Stimulated activated effector memory CD8-positive, alpha-beta T cell treated with anti-CD3 and anti-CD28 coated beads, Interleukin-12 subunit alpha, Interleukin-12 subunit beta, amount 100 ng/mL, for 72 hours (primary cell): ENCODE results near the gene MYL3.

Experiments used
- ATAC-seq: fragments of 150-1000 bp; cut with Tn5 transposase; 2 replicates; pipeline ENCODE4 v1.10.0; 2021
- DNase-seq, 2 donors: peaks; one replicate each; pipeline ENCODE4 v3.0.0; 2021 to 2022; ENCODE audit warnings: low spot score in 2 of 2
- H3K27ac Mint-ChIP-seq: one replicate; pipeline ENCODE4 v1.8.0; 2022; ENCODE audit warnings: mild to moderate bottlenecking, mixed read lengths
- H3K36me3 Mint-ChIP-seq: one replicate; pipeline ENCODE4 v1.8.0; 2022; ENCODE audit warnings: mild to moderate bottlenecking, mixed read lengths
- H3K4me1 Mint-ChIP-seq: one replicate; pipeline ENCODE4 v1.8.0; 2022; ENCODE audit warnings: mixed read lengths
- H3K4me3 Mint-ChIP-seq: one replicate; pipeline ENCODE4 v1.8.0; 2022; ENCODE audit warnings: mild to moderate bottlenecking, mixed read lengths
- H3K9me3 Mint-ChIP-seq: one replicate; pipeline ENCODE4 v1.8.0; 2022; ENCODE audit warnings: mixed read lengths

The MYL3 gene

DNA sequence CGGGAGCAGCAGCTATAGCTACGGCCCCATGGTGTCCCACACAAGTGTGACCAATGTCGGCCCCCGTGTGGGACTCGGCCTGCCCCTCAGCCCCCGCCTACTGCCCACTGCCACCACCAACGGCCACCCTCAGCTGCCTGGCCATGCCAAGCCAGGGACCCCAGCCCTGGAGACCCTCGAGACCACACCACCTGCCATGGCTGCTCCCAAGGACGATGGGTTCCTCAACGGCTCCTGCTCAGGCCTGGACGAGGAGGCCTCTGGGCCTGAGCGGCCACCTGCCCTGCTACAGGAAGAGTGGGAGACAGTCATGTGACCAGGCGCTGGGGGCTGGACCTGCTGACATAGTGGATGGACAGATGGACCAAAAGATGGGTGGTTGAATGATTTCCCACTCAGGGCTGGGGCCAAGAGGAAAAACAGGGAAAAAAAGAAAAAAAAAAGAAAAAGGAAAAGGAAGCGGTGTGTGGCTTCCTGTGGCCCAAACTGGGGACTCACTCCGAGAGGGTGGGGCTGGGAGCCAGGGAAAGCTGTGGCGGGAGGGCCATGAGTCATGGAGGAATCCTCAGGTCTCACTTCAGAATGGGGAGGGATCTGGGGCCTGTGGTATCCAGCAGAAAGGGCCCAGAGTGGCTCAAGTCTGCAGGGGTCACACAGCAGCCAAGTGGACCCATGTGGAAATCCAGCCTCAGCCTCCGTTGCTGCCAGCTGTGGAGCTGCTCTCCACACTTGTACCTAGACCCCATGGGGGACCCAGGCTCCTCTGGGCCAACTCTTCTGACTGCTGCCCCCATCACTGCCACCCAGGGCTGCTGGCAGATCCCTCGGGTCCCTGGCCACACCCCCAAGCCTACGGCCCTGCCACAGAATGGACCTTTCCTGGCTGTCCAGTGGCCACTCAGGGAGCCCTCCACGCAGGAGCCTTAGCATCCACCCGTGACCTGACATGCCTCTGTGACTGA, 40.4 kb upstream of the MYL3 start:
- Mint-ChIP-seq H3K9me3 (no peaks in the 10 kb centered on the region), H3K4me3 (no peak overlapping the region), H3K27ac (no peak overlapping the region), H3K36me3 (no peaks in the 10 kb centered on the region), H3K4me1 (peaks cover 11% of the 10 kb centered on the region)
- ATAC-seq: no peak
- no peak for DNase-seq

DNA sequence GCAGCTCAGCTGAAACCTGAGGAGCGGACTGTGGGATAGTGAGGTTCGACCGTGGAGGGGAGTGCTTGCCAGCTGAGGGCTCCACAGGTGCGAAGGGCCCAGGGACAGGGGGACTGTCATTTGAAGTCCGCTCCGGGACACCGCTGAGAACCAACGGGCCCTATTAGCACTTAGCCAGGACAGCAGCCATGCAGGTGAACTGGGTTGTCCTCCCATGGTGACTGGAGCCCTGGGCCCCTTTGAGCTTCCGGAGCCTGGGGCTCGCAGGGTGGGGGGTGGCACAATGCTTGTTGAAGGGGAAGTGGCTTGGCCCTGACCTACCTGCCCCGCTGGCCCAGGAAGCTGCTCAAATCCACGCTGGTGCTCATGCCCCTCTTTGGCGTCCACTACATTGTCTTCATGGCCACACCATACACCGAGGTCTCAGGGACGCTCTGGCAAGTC, 39.0 kb upstream of the MYL3 start:
- H3K36me3 Mint-ChIP-seq: no peaks in the 10 kb centered on the region
- H3K4me3 Mint-ChIP-seq: no peak overlapping the region
- ATAC-seq (no peak), DNase-seq (no peak)
- no peak overlapping the region for H3K27ac Mint-ChIP-seq
- H3K4me1 Mint-ChIP-seq: peaks cover 21% of the 10 kb centered on the region
- H3K9me3 Mint-ChIP-seq: no peaks in the 10 kb centered on the region

DNA sequence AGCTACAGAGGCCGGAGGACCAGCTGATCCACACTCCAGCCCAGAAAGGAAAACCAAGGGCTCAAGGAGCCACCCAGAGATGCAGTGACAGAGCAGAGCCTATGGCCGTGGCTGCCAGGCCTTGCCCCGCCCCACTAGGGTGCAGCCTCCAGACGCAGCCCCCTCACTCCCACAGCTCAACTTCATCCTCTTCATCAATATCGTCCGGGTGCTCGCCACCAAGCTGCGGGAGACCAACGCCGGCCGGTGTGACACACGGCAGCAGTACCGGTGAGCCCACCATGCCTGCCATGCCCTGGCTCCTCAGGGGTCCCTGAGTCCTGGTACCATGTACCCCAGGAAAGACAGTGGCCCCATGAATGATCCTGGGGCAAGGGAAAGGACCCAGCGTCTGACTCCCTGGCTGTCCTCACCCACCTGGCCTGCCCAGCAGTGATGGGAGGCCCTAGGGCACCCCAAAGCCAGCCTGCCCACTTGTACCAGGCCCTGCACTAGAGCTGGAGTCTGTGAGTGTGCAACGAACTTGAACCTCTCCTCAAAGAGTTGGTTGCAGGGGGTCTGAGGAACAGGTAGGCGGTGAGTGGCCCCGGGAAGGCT, 38.4 kb upstream of the MYL3 start:
- ATAC-seq: no peak
- DNase-seq: no peak
- no peak overlapping the region for H3K4me3 Mint-ChIP-seq
- no peak overlapping the region for H3K27ac Mint-ChIP-seq
- H3K9me3 Mint-ChIP-seq: no peaks in the 10 kb centered on the region
- H3K4me1 Mint-ChIP-seq: peaks cover 21% of the 10 kb centered on the region
- H3K36me3 Mint-ChIP-seq: no peaks in the 10 kb centered on the region

DNA sequence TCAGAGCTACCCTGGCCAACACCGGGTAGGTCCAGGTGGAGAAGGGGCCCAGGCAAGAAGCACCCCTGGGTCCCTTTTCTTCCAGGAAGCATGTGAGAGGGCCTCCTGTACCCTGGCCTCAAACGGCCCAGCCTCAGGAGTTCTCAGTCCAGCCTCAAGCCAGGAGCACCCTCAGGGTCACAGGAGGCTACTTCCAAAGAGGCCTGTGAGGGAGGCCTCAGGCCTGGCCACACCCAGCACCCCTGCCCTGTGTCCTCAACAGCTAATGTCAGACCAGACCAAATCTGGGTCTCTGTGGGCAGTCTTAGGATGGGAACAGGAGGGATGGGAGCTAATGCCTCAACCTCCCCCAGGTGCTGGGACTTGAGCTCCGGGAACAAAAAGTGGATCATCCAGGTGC, 37.8 kb upstream of the MYL3 start:
- Mint-ChIP-seq H3K4me1 (peaks cover 21% of the 10 kb centered on the region), H3K27ac (no peak overlapping the region), H3K9me3 (no peaks in the 10 kb centered on the region), H3K36me3 (no peaks in the 10 kb centered on the region), H3K4me3 (no peak overlapping the region)
- ATAC-seq (no peak), DNase-seq (no peak)

DNA sequence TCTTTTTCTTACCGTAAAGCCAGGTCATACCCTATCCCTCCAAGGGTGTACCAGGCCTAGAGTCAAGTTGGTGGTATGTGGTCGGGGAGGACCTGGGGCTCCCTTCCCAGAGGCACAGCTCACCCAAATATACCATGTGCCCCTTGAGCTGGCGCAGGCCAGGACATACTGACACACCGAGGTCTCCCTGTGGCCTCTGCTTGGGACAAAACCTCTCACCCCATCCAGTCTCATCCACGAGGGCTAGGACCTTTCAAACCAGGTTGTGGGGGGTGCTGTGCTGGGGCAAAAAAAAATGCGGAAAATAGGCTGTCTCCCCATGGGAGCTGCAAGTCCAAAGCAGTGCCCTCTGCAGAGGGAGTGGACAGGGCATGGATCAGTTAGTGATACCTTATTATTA, 37.1 kb upstream of the MYL3 start:
- H3K4me3 Mint-ChIP-seq: no peak overlapping the region
- DNase-seq (no peak), ATAC-seq (no peak)
- no peaks in the 10 kb centered on the region for H3K36me3 Mint-ChIP-seq
- H3K9me3 Mint-ChIP-seq: no peaks in the 10 kb centered on the region
- peaks cover 22% of the 10 kb centered on the region for H3K4me1 Mint-ChIP-seq
- no peak overlapping the region for H3K27ac Mint-ChIP-seq

DNA sequence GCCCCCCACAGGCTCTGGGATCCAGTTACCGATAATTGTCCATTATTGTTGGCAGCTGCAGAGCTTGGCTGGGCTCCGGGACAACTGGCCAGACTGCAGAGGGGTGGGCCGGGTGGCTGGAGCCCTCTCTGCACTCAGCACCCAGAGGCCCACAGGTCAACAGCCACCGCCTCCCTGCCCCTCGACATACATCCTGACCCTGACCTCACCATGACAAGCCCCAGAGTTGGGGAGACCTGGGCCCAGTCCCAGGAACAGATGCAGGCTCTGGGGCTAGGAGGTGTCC, 36.7 kb upstream of the MYL3 start:
- ATAC-seq (no peak), DNase-seq (no peak)
- H3K4me1 Mint-ChIP-seq: peaks cover 26% of the 10 kb centered on the region
- H3K27ac Mint-ChIP-seq: no peak overlapping the region
- no peak overlapping the region for H3K4me3 Mint-ChIP-seq
- H3K36me3 Mint-ChIP-seq: no peaks in the 10 kb centered on the region
- no peaks in the 10 kb centered on the region for H3K9me3 Mint-ChIP-seq

DNA sequence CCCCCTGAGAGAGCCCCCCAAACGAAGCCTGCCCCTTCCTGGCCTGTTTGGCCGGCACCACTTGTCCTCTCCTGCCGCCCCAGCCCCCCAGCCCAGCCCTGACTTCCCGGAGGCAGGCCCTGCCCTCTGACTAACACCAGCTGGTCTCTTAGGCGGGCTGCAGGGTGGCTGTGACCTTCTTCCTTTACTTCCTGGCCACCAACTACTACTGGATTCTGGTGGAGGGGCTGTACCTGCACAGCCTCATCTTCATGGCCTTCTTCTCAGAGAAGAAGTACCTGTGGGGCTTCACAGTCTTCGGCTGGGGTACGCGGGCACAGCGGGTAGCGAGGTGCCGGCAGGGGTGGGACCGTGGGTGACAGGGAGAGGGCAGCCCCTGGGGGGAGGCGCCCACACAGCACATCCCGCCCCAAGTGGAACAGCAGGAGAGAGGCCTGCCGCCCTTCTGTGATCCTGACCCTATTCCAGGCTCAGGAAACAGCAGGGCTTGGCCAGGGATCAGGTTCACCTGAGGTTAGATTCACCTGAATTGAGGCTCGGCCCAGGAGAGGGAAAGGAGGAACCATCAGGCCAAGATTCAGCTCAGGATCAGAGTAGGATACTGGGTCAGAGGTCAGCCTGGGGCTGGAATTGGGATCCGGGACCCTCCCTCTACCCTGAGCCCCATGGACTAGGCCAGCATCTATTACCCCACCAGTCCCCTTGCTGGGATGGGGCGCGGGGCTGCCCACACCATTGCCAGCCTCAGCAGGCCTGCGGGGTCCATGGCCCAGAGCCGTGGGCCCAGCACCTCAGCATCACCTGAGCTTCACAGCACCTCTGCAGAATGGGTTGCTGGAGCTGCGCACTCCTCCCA, 36.1 kb upstream of the MYL3 start:
- H3K36me3 Mint-ChIP-seq: no peaks in the 10 kb centered on the region
- peak overlapping the region; percentile 26 for H3K4me3 Mint-ChIP-seq
- no peaks in the 10 kb centered on the region for H3K9me3 Mint-ChIP-seq
- DNase-seq: no peak
- ATAC-seq: no peak
- peaks cover 26% of the 10 kb centered on the region for H3K4me1 Mint-ChIP-seq
- H3K27ac Mint-ChIP-seq: no peak overlapping the region

DNA sequence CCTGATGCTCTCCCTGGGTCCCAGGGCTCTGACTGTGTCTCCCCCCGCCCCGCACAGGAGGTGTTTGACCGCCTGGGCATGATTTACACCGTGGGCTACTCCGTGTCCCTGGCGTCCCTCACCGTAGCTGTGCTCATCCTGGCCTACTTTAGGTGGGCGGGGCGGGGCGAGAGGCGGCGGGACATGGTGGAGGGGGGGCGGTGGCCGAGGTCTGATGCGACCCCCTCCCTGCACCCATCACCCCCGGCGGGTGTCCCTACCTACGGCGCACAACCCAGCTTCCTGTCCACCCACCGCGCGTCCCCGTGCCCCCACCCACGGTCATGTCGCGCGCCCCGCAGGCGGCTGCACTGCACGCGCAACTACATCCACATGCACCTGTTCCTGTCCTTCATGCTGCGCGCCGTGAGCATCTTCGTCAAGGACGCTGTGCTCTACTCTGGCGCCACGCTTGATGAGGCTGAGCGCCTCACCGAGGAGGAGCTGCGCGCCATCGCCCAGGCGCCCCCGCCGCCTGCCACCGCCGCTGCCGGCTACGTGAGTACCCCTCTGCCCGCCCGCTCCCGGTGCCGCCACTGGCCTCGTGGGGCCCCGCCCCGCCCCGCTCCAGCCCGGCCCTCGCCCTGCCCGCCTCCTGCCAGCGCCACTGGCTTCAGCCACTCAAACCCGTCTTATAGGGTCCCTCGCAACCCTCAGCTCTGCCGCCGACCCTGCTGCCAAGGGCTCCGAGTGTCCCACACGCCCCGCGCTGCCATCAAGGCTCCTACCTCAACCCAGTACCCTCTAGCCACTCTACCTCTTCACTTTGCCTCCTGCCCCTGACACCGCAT, 35.3 kb upstream of the MYL3 start:
- Mint-ChIP-seq H3K36me3 (no peaks in the 10 kb centered on the region), H3K27ac (no peak overlapping the region), H3K4me1 (peaks cover 25% of the 10 kb centered on the region), H3K9me3 (no peaks in the 10 kb centered on the region), H3K4me3 (peak overlapping the region; percentile 26)
- ATAC-seq: no peak
- DNase-seq: no peak

DNA sequence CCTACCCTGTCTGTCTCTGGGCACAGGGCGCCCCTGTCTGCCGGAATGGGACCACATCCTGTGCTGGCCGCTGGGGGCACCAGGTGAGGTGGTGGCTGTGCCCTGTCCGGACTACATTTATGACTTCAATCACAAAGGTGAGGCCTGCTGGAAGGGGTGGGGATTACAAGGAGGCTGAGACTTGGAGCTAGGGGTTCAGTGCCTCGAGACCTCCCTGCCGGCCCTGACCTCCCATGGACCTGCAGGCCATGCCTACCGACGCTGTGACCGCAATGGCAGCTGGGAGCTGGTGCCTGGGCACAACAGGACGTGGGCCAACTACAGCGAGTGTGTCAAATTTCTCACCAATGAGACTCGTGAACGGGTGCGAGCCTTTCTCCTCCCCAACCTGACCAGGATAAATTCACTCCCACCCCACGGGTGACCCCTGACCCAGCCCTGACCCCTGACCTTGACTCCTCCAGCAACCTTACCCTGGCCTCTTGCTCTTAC, 34.6 kb upstream of the MYL3 start:
- Mint-ChIP-seq H3K27ac (no peak overlapping the region), H3K36me3 (no peaks in the 10 kb centered on the region), H3K9me3 (no peaks in the 10 kb centered on the region), H3K4me3 (no peak overlapping the region), H3K4me1 (peaks cover 21% of the 10 kb centered on the region)
- DNase-seq (no peak), ATAC-seq (no peak)

DNA sequence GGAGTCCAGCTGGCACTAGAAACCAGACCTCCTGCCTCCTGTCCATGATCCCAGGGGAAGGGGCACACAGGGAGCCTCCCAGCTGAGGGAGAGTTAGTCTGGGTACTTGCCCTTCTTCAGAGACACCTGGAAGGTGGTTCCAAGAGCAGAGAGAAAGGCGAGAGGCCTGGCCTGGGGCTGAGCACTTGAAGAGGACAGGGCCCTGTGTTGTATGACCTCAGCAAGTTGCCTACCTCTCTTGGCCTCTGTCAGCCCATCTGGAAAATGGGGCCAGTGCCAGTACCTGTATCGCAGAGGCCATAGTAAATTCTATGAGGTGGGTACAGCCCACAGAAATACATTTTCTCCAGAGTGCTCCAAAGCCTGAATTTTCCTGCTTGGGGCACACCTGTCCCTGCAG, 33.8 kb upstream of the MYL3 start:
- no peak for ATAC-seq
- Mint-ChIP-seq H3K27ac (no peak overlapping the region), H3K4me3 (no peak overlapping the region), H3K36me3 (no peaks in the 10 kb centered on the region), H3K9me3 (no peaks in the 10 kb centered on the region), H3K4me1 (peaks cover 21% of the 10 kb centered on the region)
- no peak for DNase-seq

DNA sequence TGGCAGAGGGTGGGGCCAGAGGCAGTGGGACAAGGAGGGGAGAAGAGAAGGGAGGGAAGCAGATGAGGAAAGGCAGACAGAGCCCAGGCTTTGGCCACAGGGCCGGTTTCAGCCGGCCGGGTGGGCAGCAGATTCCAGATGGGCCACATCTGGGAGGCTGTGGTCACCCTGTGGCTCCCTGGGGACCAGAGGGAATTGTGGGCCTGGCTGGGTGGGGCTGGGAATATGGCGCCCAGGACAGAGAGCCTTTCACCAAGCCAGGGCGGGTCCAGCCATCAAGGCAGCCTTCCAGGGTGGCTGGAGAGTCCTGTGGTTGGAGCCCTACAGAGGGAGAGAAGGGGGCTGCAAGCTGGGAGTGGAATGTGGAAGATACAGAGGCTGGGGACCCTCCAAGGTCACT, 33.1 kb upstream of the MYL3 start:
- no peak for ATAC-seq
- Mint-ChIP-seq H3K36me3 (no peaks in the 10 kb centered on the region), H3K9me3 (no peaks in the 10 kb centered on the region), H3K4me1 (peaks cover 26% of the 10 kb centered on the region), H3K4me3 (no peak overlapping the region), H3K27ac (no peak overlapping the region)
- no peak for DNase-seq

DNA sequence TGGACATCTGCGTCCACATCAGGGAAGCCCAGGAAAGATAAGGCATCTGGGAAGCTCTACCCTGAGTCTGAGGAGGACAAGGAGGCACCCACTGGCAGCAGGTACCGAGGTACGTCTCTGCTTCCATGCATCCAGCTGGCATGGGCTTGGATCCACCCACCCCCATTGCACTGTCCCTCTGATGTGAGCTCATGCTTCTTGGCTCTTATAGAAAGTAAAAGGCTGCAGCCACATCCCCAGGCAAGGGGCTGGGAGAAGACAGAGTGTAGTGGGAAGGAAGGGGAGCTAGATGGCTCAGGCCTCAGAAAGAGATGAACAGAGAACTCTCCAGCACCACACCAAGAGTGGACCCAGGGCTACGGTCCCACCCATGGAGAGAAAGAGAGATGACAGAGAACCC, 32.5 kb upstream of the MYL3 start:
- no peaks in the 10 kb centered on the region for H3K9me3 Mint-ChIP-seq
- no peak for DNase-seq
- no peaks in the 10 kb centered on the region for H3K36me3 Mint-ChIP-seq
- no peak overlapping the region for H3K27ac Mint-ChIP-seq
- H3K4me1 Mint-ChIP-seq: peaks cover 28% of the 10 kb centered on the region
- no peak overlapping the region for H3K4me3 Mint-ChIP-seq
- no peak for ATAC-seq

DNA sequence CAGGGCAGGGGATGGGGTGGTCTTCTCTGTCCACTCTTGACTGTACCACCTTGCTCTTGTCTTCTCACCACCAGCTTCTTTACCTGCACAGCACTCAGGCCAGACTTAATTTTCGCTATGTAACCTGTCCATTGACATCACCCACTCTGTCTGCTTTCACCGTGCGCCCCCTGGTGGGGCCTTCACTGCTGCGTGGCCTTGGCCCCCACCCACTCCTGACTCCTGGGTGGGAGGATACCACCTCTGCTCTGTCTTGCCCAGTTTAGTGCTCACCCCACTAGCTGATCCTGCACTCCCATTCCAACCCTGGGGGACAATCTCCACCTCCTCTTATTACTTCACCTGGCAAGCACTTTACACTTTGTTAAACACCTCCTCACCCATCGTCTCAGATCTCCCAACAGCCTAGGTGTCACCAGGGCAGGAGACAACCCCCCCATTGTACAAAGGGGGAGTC, 32.0 kb upstream of the MYL3 start:
- no peaks in the 10 kb centered on the region for H3K36me3 Mint-ChIP-seq
- H3K4me3 Mint-ChIP-seq: no peak overlapping the region
- H3K9me3 Mint-ChIP-seq: no peaks in the 10 kb centered on the region
- H3K4me1 Mint-ChIP-seq: peaks cover 28% of the 10 kb centered on the region
- DNase-seq (peak; percentile 71 to 84), ATAC-seq (peak; percentile 77)
- H3K27ac Mint-ChIP-seq: no peak overlapping the region

DNA sequence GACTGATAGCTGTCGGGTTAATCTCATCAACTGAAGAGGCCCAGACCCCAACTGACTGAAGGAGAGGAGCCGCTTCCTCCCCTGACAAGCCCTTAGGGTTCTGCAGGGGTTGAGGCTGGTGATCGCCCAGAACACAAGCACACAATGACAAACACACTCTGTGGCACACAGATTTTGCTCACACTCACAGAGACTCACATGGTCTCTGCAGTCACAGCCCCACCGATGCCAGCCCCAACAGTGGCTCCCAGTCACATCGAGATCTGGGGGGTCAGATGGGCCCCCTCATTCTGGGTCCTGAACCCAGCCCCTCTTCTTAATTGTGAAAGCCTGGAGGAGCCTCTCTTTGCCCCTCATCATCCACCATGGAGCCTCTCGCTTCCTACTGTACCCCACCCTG, 31.0 kb upstream of the MYL3 start:
- Mint-ChIP-seq H3K27ac (no peak overlapping the region), H3K4me3 (no peak overlapping the region), H3K4me1 (peaks cover 28% of the 10 kb centered on the region), H3K9me3 (no peaks in the 10 kb centered on the region), H3K36me3 (no peaks in the 10 kb centered on the region)
- no peak for DNase-seq
- ATAC-seq: no peak

DNA sequence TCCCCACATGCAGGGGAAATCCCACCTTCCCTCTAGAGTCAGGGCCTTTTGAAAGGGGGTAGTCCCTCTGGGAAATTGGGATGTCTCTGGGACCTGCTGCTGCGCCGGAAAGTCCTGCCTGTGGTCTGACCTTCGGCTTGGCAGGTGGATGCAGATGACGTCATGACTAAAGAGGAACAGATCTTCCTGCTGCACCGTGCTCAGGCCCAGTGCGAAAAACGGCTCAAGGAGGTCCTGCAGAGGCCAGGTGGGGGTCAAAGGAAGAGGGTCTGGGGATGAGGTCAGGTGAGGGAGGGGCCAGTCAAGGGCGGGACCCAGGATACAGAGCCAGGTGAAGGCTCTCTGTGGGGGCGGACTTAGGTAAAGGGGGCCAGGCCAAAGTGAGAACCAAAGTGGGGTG, 30.5 kb upstream of the MYL3 start:
- no peaks in the 10 kb centered on the region for H3K36me3 Mint-ChIP-seq
- DNase-seq (no peak), ATAC-seq (no peak)
- peaks cover 23% of the 10 kb centered on the region for H3K4me1 Mint-ChIP-seq
- no peak overlapping the region for H3K27ac Mint-ChIP-seq
- no peaks in the 10 kb centered on the region for H3K9me3 Mint-ChIP-seq
- no peak overlapping the region for H3K4me3 Mint-ChIP-seq
